ENCODE data around the gene SCGB1A1. TPM values are rescaled to one million over a fixed set of nuclear protein-coding genes. Genes with fewer than 3 reads are reported as not detected.
A peak's percentile ranks its signal among the peaks of the same experiment; 100 is the strongest.

Gene SCGB1A1
- total and polyA plus RNA-seq, 8 donors, result 3.5 to 397 (median 19.0) TPM

DNA sequence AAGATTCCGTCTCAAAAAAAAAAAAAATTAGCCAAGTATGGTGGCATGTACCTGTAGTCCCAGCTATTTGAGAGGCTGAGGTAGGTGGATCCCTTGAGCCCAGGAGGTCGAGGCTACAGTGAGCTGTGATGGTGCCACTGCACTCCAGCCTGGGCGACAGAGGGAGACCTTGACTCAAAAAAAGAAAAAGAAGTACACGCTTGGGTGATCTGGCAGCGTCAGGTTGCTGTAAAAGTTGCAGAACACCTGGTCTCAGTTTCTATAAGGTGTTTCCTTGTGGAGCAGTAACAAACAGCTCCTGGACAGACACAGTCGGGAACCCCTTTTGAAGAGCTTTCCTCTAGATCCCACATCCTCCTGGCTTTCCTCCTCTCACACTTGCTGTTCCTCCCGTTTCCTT is 45.8 kb downstream of the SCGB1A1 start:
- Histone ChIP-seq H3K27me3 (no peaks in the 10 kb centered on the region), H3K9me3 (no peaks in the 10 kb centered on the region), H3K27ac (no peak overlapping the region), H3K4me1 (peaks cover 0 to 4% of the 10 kb centered on the region in 2 donors), H3K36me3 (no peaks in the 10 kb centered on the region), H3K4me3 (no peak overlapping the region)
- TF ChIP-seq CTCF (IDR thresholded peaks at IDR 0.05), result no peak
- ATAC-seq (no peak), DNase-seq (no peak)
- intact Hi-C loops (cut with DNase I), result no loop called here

GRCh38 chr11:62466444-62466843 is 47.6 kb downstream of the SCGB1A1 start:
- no peak overlapping the region for H3K4me3 ChIP-seq
- no peak overlapping the region for H3K27ac ChIP-seq
- no peak for TF ChIP-seq CTCF (IDR thresholded peaks at IDR 0.05)
- no peaks in the 10 kb centered on the region for H3K27me3 ChIP-seq
- no peaks in the 10 kb centered on the region for H3K36me3 ChIP-seq
- peaks cover 0 to 4% of the 10 kb centered on the region in 2 donors for H3K4me1 ChIP-seq
- DNase-seq, result no peak
- no peaks in the 10 kb centered on the region for H3K9me3 ChIP-seq
- intact Hi-C loops (cut with DNase I), result no loop called here
- no peak for ATAC-seq

DNA sequence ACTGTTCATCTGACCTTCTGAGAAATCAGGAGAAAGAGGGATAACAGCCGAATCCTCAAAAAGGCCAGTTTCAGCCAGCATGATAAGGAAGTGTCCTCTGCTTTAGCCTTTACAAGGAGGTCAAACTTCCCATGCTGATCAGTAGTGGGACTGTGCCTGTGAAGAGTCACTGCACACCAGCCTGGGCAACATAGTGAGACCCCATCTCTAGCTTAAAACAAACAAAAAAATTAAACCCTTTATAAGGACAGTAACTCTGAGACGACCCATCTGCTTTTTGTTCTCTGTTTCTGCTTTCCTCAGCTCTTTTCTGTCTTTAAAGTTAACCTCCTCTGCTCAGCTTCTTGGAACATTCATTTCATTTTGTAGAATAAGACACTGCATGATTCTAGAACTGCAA is 49.7 kb downstream of the SCGB1A1 start:
- no peak for TF ChIP-seq CTCF (IDR thresholded peaks at IDR 0.05)
- intact Hi-C loops (cut with DNase I), result no loop called here
- Histone ChIP-seq H3K4me3 (no peak overlapping the region), H3K9me3 (no peaks in the 10 kb centered on the region), H3K27me3 (no peaks in the 10 kb centered on the region), H3K27ac (no peak overlapping the region), H3K4me1 (no peaks in the 10 kb centered on the region), H3K36me3 (no peaks in the 10 kb centered on the region)
- DNase-seq, result no peak
- no peak for ATAC-seq

DNA sequence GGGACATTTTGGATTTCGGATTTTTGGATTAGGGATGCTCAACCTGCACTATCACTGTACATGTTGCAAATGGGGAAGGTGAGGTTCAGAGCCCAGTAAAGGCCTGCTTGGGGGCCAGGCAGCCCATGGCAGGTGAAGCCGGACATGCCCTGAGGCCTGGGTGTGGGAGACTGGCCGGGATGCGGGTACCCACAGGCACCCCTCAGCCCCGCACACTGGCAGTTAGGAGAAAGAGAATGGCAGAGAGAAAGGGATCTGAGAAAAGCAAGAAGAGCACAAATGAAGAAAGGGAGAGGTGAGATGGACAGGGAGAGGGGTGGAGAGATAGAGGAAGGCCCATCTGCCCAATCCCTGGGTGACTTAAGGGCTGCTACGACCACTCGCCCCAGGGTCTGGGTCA is 52.8 kb downstream of the SCGB1A1 start:
- DNase-seq (no peak), ATAC-seq (no peak)
- no peak overlapping the region for H3K27ac ChIP-seq
- no peaks in the 10 kb centered on the region for H3K27me3 ChIP-seq
- no peaks in the 10 kb centered on the region for H3K4me1 ChIP-seq
- H3K36me3 ChIP-seq, result no peaks in the 10 kb centered on the region
- H3K9me3 ChIP-seq, result no peaks in the 10 kb centered on the region
- intact Hi-C loops (cut with DNase I), result no loop called here
- no peak for TF ChIP-seq CTCF (IDR thresholded peaks at IDR 0.05)
- H3K4me3 ChIP-seq, result no peak overlapping the region

DNA sequence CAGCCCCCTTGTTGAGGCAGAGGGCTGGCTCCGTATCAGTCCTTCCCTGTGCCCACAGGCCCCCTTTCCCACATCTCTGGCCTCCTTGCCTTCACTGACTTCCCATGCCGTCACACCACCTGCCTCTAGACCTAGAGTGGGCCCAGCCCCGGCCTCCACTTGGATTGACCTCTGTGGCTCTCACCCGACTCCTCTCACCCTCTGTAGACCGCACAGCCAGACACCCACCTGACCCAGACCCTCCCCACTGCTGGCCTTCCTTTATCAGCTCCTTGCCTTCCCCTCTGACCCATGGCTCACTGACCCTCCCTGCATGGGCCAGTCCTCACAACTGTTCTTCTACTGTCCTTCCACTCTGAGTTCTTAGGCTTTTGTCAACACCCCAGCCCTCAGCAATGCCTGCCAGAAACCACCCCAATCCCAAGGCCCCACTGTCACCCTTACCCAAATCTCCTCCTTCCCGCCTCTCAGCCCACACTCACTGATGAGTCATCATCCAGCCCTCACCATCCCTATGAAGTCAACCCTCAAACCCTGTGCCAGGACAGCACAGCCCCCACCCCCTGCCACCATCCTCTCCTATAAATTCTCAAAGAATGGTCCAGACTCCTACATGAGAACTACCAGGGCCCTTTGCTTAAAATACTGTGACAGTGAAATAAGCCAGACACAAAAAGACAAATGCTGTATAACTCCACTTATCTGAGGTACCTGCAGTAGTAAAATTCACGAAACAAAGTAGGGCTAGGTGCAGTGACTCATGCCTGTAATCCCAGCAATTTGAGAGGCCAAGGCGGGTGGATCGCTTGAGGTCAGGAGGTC is 53.4 kb downstream of the SCGB1A1 start:
- Histone ChIP-seq H3K4me1 (no peaks in the 10 kb centered on the region), H3K9me3 (no peaks in the 10 kb centered on the region), H3K27ac (no peak overlapping the region), H3K36me3 (no peaks in the 10 kb centered on the region), H3K27me3 (no peaks in the 10 kb centered on the region), H3K4me3 (no peak overlapping the region)
- DNase-seq (peak in 1 of 4 donors; percentile 30), ATAC-seq (peak; percentile 63)
- TF ChIP-seq CTCF (IDR thresholded peaks at IDR 0.05), result no peak
- intact Hi-C loops (cut with DNase I), result no loop called here

Other genes starting within 250 kb of the SCGB1A1 start
- gene SCGB1D1, start 228.8 kb upstream of the SCGB1A1 start, total RNA-seq, result not detected
- not detected for gene SCGB1D1, start 228.8 kb upstream of the SCGB1A1 start, polyA plus RNA-seq (ENCODE audit: insufficient read length in 6 of 6)
- 1 to 10 TPM in 1 of 2 donors, not detected in 1; 3.4 TPM for gene SCGB2A1, start 210.4 kb upstream of the SCGB1A1 start, total RNA-seq
- gene SCGB2A1, start 210.4 kb upstream of the SCGB1A1 start, polyA plus RNA-seq (ENCODE audit: insufficient read length in 6 of 6), result not detected
- not detected for gene SCGB1D2, start 176.8 kb upstream of the SCGB1A1 start, total RNA-seq
- not detected for gene SCGB1D2, start 176.8 kb upstream of the SCGB1A1 start, polyA plus RNA-seq (ENCODE audit: insufficient read length in 6 of 6)
- gene SCGB2A2, start 148.9 kb upstream of the SCGB1A1 start, total RNA-seq, result not detected
- not detected for gene SCGB2A2, start 148.9 kb upstream of the SCGB1A1 start, polyA plus RNA-seq (ENCODE audit: insufficient read length in 6 of 6)
- gene SCGB1D4, start 120.0 kb upstream of the SCGB1A1 start, total RNA-seq, result not detected
- not detected for gene SCGB1D4, start 120.0 kb upstream of the SCGB1A1 start, polyA plus RNA-seq (ENCODE audit: insufficient read length in 6 of 6)
- gene ASRGL1, start 81.6 kb upstream of the SCGB1A1 start, total RNA-seq, result 10 to 100 TPM; 12.8 to 26.6 TPM
- gene ASRGL1, start 81.6 kb upstream of the SCGB1A1 start, polyA plus RNA-seq (ENCODE audit: insufficient read length in 6 of 6), result 1 to 10 TPM; 1.9 to 3.6 (median 2.9) TPM
- gene AHNAK, start 127.8 kb downstream of the SCGB1A1 start, total RNA-seq, result 100 to 1,000 TPM; 437 to 636 TPM
- gene AHNAK, start 127.8 kb downstream of the SCGB1A1 start, polyA plus RNA-seq (ENCODE audit: insufficient read length in 6 of 6), result 100 to 1,000 TPM; 176 to 256 (median 209) TPM
- 1,000 to 10,000 TPM in 1 of 2 donors, 100 to 1,000 TPM in 1; 973 to 1,076 TPM for gene EEF1G, start 154.9 kb downstream of the SCGB1A1 start, total RNA-seq
- gene EEF1G, start 154.9 kb downstream of the SCGB1A1 start, polyA plus RNA-seq (ENCODE audit: insufficient read length in 6 of 6), result 1,000 to 10,000 TPM; 2,175 to 2,492 (median 2,304) TPM
- gene TUT1, start 172.5 kb downstream of the SCGB1A1 start, total RNA-seq, result 10 to 100 TPM; 12.6 to 19.8 TPM
- 10 to 100 TPM; 21.9 to 27.8 (median 23.4) TPM for gene TUT1, start 172.5 kb downstream of the SCGB1A1 start, polyA plus RNA-seq (ENCODE audit: insufficient read length in 6 of 6)
- 10 to 100 TPM; 67.1 to 86.0 TPM for gene MTA2, start 182.8 kb downstream of the SCGB1A1 start, total RNA-seq
- gene MTA2, start 182.8 kb downstream of the SCGB1A1 start, polyA plus RNA-seq (ENCODE audit: insufficient read length in 6 of 6), result 100 to 1,000 TPM in 2 of 6 donors, 10 to 100 TPM in 4; 90.1 to 110 (median 97.4) TPM
- 10 to 100 TPM; 61.5 to 82.5 TPM for gene EML3, start 193.7 kb downstream of the SCGB1A1 start, total RNA-seq
- 10 to 100 TPM; 39.3 to 58.5 (median 53.5) TPM for gene EML3, start 193.7 kb downstream of the SCGB1A1 start, polyA plus RNA-seq (ENCODE audit: insufficient read length in 6 of 6)
- gene ROM1, start 194.2 kb downstream of the SCGB1A1 start, total RNA-seq, result 1 to 10 TPM; 4.3 to 5.2 TPM
- 1 to 10 TPM; 3.4 to 6.5 (median 5.9) TPM for gene ROM1, start 194.2 kb downstream of the SCGB1A1 start, polyA plus RNA-seq (ENCODE audit: insufficient read length in 6 of 6)
- 10 to 100 TPM; 44.1 to 46.2 TPM for gene B3GAT3, start 203.0 kb downstream of the SCGB1A1 start, total RNA-seq
- gene B3GAT3, start 203.0 kb downstream of the SCGB1A1 start, polyA plus RNA-seq (ENCODE audit: insufficient read length in 6 of 6), result 10 to 100 TPM; 19.0 to 35.6 (median 25.0) TPM
- gene GANAB, start 227.6 kb downstream of the SCGB1A1 start, total RNA-seq, result 100 to 1,000 TPM; 270 to 325 TPM
- 100 to 1,000 TPM; 287 to 341 (median 312) TPM for gene GANAB, start 227.6 kb downstream of the SCGB1A1 start, polyA plus RNA-seq (ENCODE audit: insufficient read length in 6 of 6)
- gene INTS5, start 234.3 kb downstream of the SCGB1A1 start, total RNA-seq, result 10 to 100 TPM; 24.2 to 27.1 TPM
- 10 to 100 TPM; 12.7 to 18.4 (median 17.5) TPM for gene INTS5, start 234.3 kb downstream of the SCGB1A1 start, polyA plus RNA-seq (ENCODE audit: insufficient read length in 6 of 6)
- 10 to 100 TPM; 46.2 to 65.5 TPM for gene C11orf98, start 246.2 kb downstream of the SCGB1A1 start, total RNA-seq
- gene C11orf98, start 246.2 kb downstream of the SCGB1A1 start, polyA plus RNA-seq (ENCODE audit: insufficient read length in 6 of 6), result 10 to 100 TPM; 42.6 to 64.7 (median 51.1) TPM
- gene CSKMT, start 246.3 kb downstream of the SCGB1A1 start, total RNA-seq, result 10 to 100 TPM; 12.8 to 21.8 TPM
- gene CSKMT, start 246.3 kb downstream of the SCGB1A1 start, polyA plus RNA-seq (ENCODE audit: insufficient read length in 6 of 6), result 1 to 10 TPM; 5.1 to 7.4 (median 6.0) TPM